ENCODE measurements around the gene COL15A1.
A peak's percentile ranks its signal among the peaks of the same experiment; 100 is the strongest.

The COL15A1 gene

GRCh38 chr9:99108131-99108530 is 164.4 kb downstream of the COL15A1 start:
- no peak for DNase-seq (ENCODE audit: low read depth in 2 of 2)

- peak; percentile 59 to 62 for DNase-seq (ENCODE audit: low read depth in 2 of 2)
Observed at GRCh38 chr9:99109522-99109921, 165.8 kb downstream of the COL15A1 start.

GRCh38 chr9:99112750-99113413 is 169.2 kb downstream of the COL15A1 start:
- no peak for DNase-seq (ENCODE audit: low read depth in 2 of 2)

GRCh38 chr9:99113414-99114048 is 169.8 kb downstream of the COL15A1 start:
- no peak for DNase-seq (ENCODE audit: low read depth in 2 of 2)

- no peak for DNase-seq (ENCODE audit: low read depth in 2 of 2)
Observed at GRCh38 chr9:99114049-99114440, 170.3 kb downstream of the COL15A1 start.

DNA sequence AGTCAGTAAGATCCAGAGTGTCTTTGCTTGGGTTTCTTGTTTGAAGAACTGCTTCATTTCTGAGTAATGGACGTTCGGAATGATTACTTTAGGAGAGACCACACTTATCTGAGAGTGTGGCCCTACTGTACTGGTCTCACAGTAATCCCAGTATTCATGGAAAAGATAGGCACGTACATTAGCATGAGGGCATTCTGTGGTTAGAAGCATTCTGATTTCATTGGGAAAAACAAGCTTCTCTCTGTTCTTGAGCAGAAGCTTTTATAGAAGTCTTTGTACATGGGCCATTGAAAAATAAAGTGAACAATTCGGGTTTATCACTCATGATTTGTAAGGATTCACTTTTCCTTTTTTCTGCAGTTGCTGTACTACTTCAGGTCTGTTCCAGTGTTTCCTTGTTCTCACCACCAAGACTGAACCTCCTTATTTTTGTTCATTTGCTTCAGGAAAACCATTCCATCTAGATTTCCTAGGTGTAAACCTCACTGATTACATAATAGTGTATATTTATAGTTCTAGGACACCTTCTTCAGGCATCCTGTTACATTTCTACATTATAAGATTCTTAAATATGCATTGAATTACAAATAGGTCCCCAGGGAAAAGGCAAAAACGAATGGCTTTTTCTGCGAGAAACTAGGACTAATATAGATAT is 171.3 kb downstream of the COL15A1 start:
- no peak for DNase-seq (ENCODE audit: low read depth in 2 of 2)

GRCh38 chr9:99116003-99116411 is 172.3 kb downstream of the COL15A1 start:
- DNase-seq (ENCODE audit: low read depth in 2 of 2) = no peak

DNA sequence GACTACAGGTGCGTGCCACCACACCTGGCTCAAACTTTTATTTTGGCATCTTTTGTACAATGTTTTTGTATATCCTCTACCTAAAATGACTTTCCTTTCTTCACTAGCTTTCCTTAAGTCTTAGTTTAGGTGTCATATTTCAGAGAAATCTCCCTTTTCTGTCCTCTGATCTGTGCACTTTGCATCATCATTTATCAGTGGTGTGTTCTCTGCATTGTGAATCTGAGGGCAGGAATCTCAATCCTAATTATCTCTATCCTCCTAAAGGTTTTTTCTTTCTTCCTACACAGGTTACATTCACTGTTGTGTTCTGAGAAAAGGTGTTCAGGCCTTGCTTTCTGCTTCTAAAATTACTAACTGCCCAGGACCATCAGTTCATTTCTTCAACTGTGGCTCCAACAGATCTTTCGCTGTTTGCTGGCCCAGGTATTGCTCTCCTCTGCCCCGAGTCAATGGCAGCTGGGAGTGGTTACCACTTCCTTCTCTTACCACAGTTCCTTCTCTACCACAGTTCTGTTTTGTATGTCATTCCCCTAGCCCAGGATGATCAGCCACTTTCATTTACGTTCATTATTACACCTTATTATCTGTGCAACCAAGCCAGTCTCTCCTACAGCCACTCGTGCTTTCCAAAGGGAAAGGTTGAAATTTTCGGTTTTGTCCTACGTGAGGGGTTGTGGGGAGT is 175.2 kb downstream of the COL15A1 start:
- DNase-seq (ENCODE audit: low read depth in 2 of 2) = no peak

DNA sequence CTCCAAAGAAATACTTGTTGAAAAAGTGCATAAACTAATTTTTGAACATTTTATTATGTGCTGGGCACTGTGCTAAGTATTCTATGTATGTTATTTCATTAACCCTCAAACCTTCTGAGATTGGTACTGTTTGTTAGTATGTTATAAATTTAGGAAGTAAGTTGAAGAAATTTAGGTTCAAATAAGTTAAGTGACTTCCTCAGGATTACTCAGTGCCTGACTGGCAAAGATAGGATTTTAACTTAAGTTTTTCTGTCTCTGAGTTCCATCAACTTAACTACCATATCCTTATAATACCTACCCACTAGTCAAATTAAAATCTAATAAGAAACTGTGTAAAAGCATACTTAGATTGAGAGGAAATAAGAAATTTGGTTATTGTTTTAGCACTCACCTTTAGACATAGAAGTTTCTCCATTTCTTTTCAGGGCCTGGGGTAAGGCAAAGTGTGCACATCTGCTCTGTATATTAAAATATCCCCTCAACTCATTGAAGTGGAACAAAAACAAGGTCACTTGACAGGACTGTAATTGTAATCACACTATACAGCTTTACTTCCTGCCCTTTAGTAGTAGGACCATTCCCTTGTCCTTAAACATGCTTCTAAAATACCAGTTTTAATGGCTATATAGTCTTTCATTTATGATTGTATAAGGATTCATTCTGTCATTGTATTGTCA is 176.4 kb downstream of the COL15A1 start:
- no peak for DNase-seq (ENCODE audit: low read depth in 2 of 2)

Measured in fibroblast of skin of left biceps (primary cell).